Measurements from ENCODE around the gene LRRC70. TPM values are rescaled to one million over a fixed set of nuclear protein-coding genes. Genes with fewer than 3 reads are reported as not detected.

LRRC70 gene
- total RNA-seq, 4 donors from 2014 or later: 0.49 to 3.6 (median 1.3) TPM

- intact Hi-C loops (cut with DNase I): no loop called here
- 99 to 100% methylated on average over 4 of the region's 4 CpGs for WGBS, 2 donors
- TF ChIP-seq POLR2A (IDR thresholded peaks at IDR 0.05) (no peak), CTCF (IDR thresholded peaks at IDR 0.05) (no peak)
These were observed 29.0 kb downstream of the LRRC70 start for GRCh38 chr5:62607615-62608014.

GRCh38 chr5:62608529-62609511 is 30.2 kb downstream of the LRRC70 start:
- intact Hi-C loops (cut with DNase I): no loop called here
- Histone ChIP-seq H3K36me3 (peaks cover 0 to 37% (median 0%) of the 10 kb centered on the region in 3 donors), H3K9me3 (no peaks in the 10 kb centered on the region), H3K4me3 (no peak overlapping the region), H3K27ac (no peak overlapping the region), H3K27me3 (no peaks in the 10 kb centered on the region), H3K4me1 (no peaks in the 10 kb centered on the region)
- DNase-seq: no peak
- WGBS, 2 donors: 85 to 91% methylated on average over 7 of the region's 7 CpGs
- no peak for TF ChIP-seq CTCF (IDR thresholded peaks at IDR 0.05)
- TF ChIP-seq POLR2A (IDR thresholded peaks at IDR 0.05): no peak

More at GRCh38 chr5:62607615-62608014, 29.0 kb downstream of the LRRC70 start:
- H3K27me3 ChIP-seq: no peaks in the 10 kb centered on the region
- no peak overlapping the region for H3K4me3 ChIP-seq
- H3K27ac ChIP-seq: no peak overlapping the region
- no peak for DNase-seq
- H3K4me1 ChIP-seq: no peaks in the 10 kb centered on the region
- peaks cover 0 to 44% (median 0%) of the 10 kb centered on the region in 3 donors for H3K36me3 ChIP-seq
- no peaks in the 10 kb centered on the region for H3K9me3 ChIP-seq

GRCh38 chr5:62614355-62614754 is 35.7 kb downstream of the LRRC70 start:
- 92 to 94% methylated on average over 2 to 7 of the region's 8 CpGs for WGBS, 2 donors
- no peak for DNase-seq
- Histone ChIP-seq H3K4me3 (no peak overlapping the region), H3K27me3 (no peaks in the 10 kb centered on the region), H3K36me3 (peaks cover 0 to 23% (median 0%) of the 10 kb centered on the region in 3 donors), H3K9me3 (no peaks in the 10 kb centered on the region), H3K27ac (no peak overlapping the region), H3K4me1 (no peaks in the 10 kb centered on the region)
- intact Hi-C loops (cut with DNase I): no loop called here
- TF ChIP-seq CTCF (IDR thresholded peaks at IDR 0.05) (no peak), POLR2A (IDR thresholded peaks at IDR 0.05) (no peak)

GRCh38 chr5:62616615-62617277 is 38.1 kb downstream of the LRRC70 start:
- 92 to 95% methylated on average over 2 of the region's 2 CpGs for WGBS, 2 donors
- Histone ChIP-seq H3K4me3 (no peak overlapping the region), H3K4me1 (no peaks in the 10 kb centered on the region), H3K36me3 (peaks cover 0 to 20% (median 0%) of the 10 kb centered on the region in 3 donors), H3K27ac (no peak overlapping the region), H3K27me3 (no peaks in the 10 kb centered on the region), H3K9me3 (no peaks in the 10 kb centered on the region)
- no peak for DNase-seq
- intact Hi-C loops (cut with DNase I): no loop called here
- no peak for TF ChIP-seq CTCF (IDR thresholded peaks at IDR 0.05)
- TF ChIP-seq POLR2A (IDR thresholded peaks at IDR 0.05): no peak

GRCh38 chr5:62617943-62618342 is 39.3 kb downstream of the LRRC70 start:
- intact Hi-C loops (cut with DNase I): no loop called here
- Histone ChIP-seq H3K4me1 (no peaks in the 10 kb centered on the region), H3K27me3 (no peaks in the 10 kb centered on the region), H3K27ac (no peak overlapping the region), H3K4me3 (no peak overlapping the region), H3K36me3 (peaks cover 0 to 20% (median 0%) of the 10 kb centered on the region in 3 donors), H3K9me3 (no peaks in the 10 kb centered on the region)
- no peak for DNase-seq
- TF ChIP-seq POLR2A (IDR thresholded peaks at IDR 0.05): no peak
- no peak for TF ChIP-seq CTCF (IDR thresholded peaks at IDR 0.05)

Measured in esophagus squamous epithelium (tissue), 5 donors.